PC-9 (cell line): ENCODE results near the gene CNRIP1. TPM values are rescaled to one million over a fixed set of nuclear protein-coding genes. Genes with fewer than 3 reads are reported as not detected.

Experiments
- BruUV-seq: library from RNA; stranded (reverse); fragments of 400-500 nt; replicated peaks from 2 replicates; lab custom pipeline; 2021; lab: Mats Ljungman, UMichigan
- CTCF ChIA-PET: fragments of 300-600 bp; sonication (Branson Sonifier 250); formaldehyde crosslinking; loops from one replicate; lab custom pipeline; 2022; ENCODE audit warnings: antibody characterized with exemption; lab: Charles Lee
- POLR2A ChIA-PET: fragments of 300-600 bp; sonication (Branson Sonifier 250); formaldehyde crosslinking; loops from one replicate; lab custom pipeline; 2022; ENCODE audit warnings: antibody characterized with exemption; ENCODE audit not compliant: unreplicated experiment; lab: Charles Lee
- DNase-seq, 2 experiments: peaks; one replicate each; pipeline versions ENCODE4 v3.0.0 to v3.0.0-alpha.2; 2015 to 2022; ENCODE audit warnings: mixed read lengths in 1 of 2
- H2AFZ ChIP-seq: fragments of 200-600 bp; sonication (generic); 2 replicates; pipeline ENCODE4 v1.8.1; 2017; ENCODE audit warnings: antibody characterized with exemption
- H3F3A ChIP-seq: fragments of 200-600 bp; sonication (generic); 2 replicates; pipeline ENCODE4 v1.8.1; 2017; ENCODE audit warnings: antibody characterized with exemption, mild to moderate bottlenecking, low read depth; ENCODE audit not compliant: insufficient read depth
- H3K27ac ChIP-seq: fragments of 200-600 bp; sonication (generic); 2 replicates; pipeline ENCODE4 v1.6.1; 2016; ENCODE audit warnings: mixed run types
- H3K27me3 ChIP-seq: fragments of 200-600 bp; sonication (generic); 2 replicates; pipeline ENCODE4 v1.6.1; 2016; ENCODE audit warnings: low read depth, mixed run types; ENCODE audit not compliant: insufficient read depth
- H3K36me3 ChIP-seq: fragments of 200-600 bp; sonication (generic); 2 replicates; pipeline ENCODE4 v1.6.1; 2016; ENCODE audit warnings: low read depth, mixed run types
- H3K4me1 ChIP-seq: fragments of 200-600 bp; sonication (generic); replicated peaks from 2 replicates; pipeline ENCODE4 v1.6.1; 2016; ENCODE audit warnings: mixed run types; ENCODE audit not compliant: insufficient read depth
- H3K4me2 ChIP-seq: fragments of 200-600 bp; sonication (generic); 2 replicates; pipeline ENCODE4 v1.6.1; 2017; ENCODE audit warnings: mixed run types
- H3K4me3 ChIP-seq: fragments of 200-600 bp; sonication (generic); 2 replicates; pipeline ENCODE4 v1.6.1; 2016; ENCODE audit warnings: mixed run types
- H3K79me2 ChIP-seq: fragments of 200-600 bp; sonication (generic); 2 replicates; pipeline ENCODE4 v1.6.1; 2017; ENCODE audit warnings: low read depth, mixed run types
- H3K9me2 ChIP-seq: fragments of 200-600 bp; sonication (generic); 2 replicates; pipeline ENCODE4 v1.8.1; 2017; ENCODE audit warnings: mild to moderate bottlenecking; ENCODE audit not compliant: insufficient read depth
- H3K9me3 ChIP-seq: fragments of 200-600 bp; sonication (generic); 2 replicates; pipeline ENCODE4 v1.8.1; 2016; ENCODE audit warnings: low read depth; ENCODE audit not compliant: insufficient read depth
- H4K20me1 ChIP-seq: fragments of 200-600 bp; sonication (generic); 2 replicates; pipeline ENCODE4 v1.8.1; 2017; ENCODE audit not compliant: insufficient read depth
- EZH2 ChIP-seq: fragments of 200-600 bp; sonication (generic); IDR thresholded peaks from 2 replicates; pipeline ENCODE4 v1.8.0; 2017; ENCODE audit warnings: antibody characterized with exemption, low read depth
- intact Hi-C: fragments of 100-400 bp; cut with micrococcal nuclease; formaldehyde crosslinking; loops from one replicate; pipeline ENCODE4 v1.10.0; 2022; ENCODE audit not compliant: unreplicated experiment
- total RNA-seq: library from RNA; stranded (reverse); gene quantifications from 2 replicates; pipeline ENCODE4 v1.2.3, GENCODE V29; 2021
- TF ChIP-seq, protein P1 (sequence below): fragments of 200-600 bp; sonication (generic); conservative IDR thresholded peaks from 2 replicates; pipeline ENCODE4 v1.6.1; 2017; ENCODE audit warnings: mixed run types, antibody characterized with exemption, mild to moderate bottlenecking, moderate library complexity

The CNRIP1 gene
- total RNA-seq, 1 experiment from 2014 or later = not detected

DNA sequence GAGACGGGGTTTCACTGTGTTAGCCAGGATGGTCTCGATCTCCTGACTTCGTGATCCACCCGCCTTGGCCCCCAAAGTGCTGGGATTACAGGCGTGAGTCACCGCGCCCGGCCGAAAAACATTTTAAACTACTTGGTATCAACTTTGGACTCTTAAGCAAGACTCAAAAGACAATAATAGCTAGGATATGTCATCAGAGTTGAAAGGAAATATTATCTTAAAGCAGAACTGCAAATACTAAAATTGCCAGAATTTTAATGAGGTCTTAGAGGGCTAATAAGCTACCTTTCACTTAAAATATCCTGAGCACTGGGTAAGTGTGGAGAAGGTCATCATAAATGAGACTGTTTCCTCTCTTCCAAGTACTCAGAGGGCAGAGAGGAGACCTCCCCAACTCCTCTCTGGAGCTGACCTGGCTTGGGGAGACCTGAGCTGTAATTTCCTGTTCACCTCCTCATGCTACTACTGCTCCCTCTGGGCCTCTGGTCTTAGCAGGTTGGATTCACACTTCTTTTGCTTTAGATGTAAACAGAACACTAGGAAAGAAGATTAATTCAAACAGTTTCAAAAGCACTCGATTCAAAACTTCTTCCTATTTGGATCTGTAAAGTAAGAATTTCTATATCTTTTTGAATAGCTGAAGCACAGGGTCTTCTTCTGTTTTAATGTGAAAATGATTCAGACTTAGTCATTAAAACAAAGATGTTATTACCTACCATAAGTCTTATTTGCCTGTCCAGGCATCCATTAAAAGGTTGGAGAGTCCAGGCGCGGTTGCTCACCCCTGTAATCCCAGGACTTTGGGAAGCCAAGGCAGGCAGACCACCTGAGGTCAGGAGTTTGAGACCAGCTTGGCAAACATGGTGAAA is 16.5 kb downstream of the CNRIP1 start:
- ChIA-PET CTCF (no interaction called here), POLR2A (no interaction called here)
- Histone ChIP-seq H3K79me2 (no peaks in the 10 kb centered on the region), H3F3A (0 out of 2 replicates have a peak, but pooled peaks cover 3% of the 10 kb centered on the region), H3K4me2 (no peak overlapping the region), H3K4me1 (no peaks in the 10 kb centered on the region), H3K36me3 (no peaks in the 10 kb centered on the region), H3K9me3 (no peaks in the 10 kb centered on the region), H4K20me1 (no peaks in the 10 kb centered on the region), H3K27ac (no peak overlapping the region), H2AFZ (no peak overlapping the region), H3K27me3 (no peaks in the 10 kb centered on the region), H3K9me2 (no peaks in the 10 kb centered on the region), H3K4me3 (no peak overlapping the region)
- no peak for TF ChIP-seq EZH2
- TF ChIP-seq, protein P1, sequence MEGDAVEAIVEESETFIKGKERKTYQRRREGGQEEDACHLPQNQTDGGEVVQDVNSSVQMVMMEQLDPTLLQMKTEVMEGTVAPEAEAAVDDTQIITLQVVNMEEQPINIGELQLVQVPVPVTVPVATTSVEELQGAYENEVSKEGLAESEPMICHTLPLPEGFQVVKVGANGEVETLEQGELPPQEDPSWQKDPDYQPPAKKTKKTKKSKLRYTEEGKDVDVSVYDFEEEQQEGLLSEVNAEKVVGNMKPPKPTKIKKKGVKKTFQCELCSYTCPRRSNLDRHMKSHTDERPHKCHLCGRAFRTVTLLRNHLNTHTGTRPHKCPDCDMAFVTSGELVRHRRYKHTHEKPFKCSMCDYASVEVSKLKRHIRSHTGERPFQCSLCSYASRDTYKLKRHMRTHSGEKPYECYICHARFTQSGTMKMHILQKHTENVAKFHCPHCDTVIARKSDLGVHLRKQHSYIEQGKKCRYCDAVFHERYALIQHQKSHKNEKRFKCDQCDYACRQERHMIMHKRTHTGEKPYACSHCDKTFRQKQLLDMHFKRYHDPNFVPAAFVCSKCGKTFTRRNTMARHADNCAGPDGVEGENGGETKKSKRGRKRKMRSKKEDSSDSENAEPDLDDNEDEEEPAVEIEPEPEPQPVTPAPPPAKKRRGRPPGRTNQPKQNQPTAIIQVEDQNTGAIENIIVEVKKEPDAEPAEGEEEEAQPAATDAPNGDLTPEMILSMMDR = no peak
- BruUV-seq = no TSS peak
- intact Hi-C loops = no loop called here
- DNase-seq = no peak

DNA sequence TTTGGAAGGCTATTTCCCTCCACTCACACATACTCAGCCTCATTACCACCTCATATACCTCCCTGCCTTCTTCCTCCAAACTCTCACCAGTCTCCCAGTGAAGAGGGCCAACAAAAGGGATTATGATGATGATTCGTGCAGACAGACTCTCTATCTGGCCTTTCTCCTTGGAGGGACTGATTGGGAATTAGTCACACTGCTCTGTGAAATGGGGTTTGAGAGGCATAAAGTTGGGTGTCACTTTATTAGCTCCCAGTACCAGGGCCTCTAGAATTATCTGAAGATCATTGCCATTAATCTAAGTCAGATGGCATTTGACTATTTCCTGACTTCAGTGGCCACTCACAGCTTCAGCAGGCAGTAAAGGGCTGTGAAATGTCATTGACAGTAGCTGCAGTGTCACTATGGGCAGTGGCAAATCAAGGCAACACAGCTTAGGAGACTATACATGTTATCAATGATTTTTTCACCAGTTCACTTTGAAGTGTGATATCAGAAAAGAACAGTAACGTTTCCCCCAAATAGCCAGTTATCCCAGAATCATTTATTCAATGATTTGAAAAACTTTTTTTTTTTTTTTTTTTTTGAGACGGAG is 17.4 kb downstream of the CNRIP1 start:
- DNase-seq = no peak
- Histone ChIP-seq H4K20me1 (no peaks in the 10 kb centered on the region), H3K9me3 (no peaks in the 10 kb centered on the region), H3K4me3 (no peak overlapping the region), H3K36me3 (no peaks in the 10 kb centered on the region), H3F3A (0 out of 2 replicates have a peak, but pooled peaks cover 3% of the 10 kb centered on the region), H3K79me2 (no peaks in the 10 kb centered on the region), H3K9me2 (no peaks in the 10 kb centered on the region), H2AFZ (no peak overlapping the region), H3K4me2 (no peak overlapping the region), H3K27ac (no peak overlapping the region), H3K27me3 (no peaks in the 10 kb centered on the region), H3K4me1 (no peaks in the 10 kb centered on the region)
- CTCF ChIA-PET = no interaction called here
- intact Hi-C loops = no loop called here
- TF ChIP-seq, protein P1 = no peak
- no peak for TF ChIP-seq EZH2
- POLR2A ChIA-PET = no interaction called here
- no TSS peak for BruUV-seq

DNA sequence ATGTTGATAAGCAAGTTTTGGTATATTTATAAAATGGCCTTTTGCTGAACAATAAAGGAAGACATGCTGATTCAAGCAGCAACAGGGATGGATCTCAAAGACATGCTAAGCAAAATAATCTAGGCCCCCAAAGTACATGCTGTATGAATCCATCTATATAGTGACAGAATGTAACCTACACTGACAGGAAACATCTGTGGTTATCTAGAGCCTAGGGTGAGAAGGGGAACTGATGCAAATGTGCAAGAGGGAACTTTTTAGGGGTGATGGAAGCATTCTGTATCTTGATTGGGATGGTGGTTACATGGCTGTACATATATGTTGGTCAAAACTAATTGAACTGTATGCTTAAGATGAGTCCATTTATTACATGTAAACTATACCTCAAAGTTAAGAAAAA is 24.2 kb downstream of the CNRIP1 start:
- H3K4me2 ChIP-seq = no peak overlapping the region
- no peak overlapping the region for H3K27ac ChIP-seq
- no peaks in the 10 kb centered on the region for H3K9me2 ChIP-seq
- TF ChIP-seq EZH2 = no peak
- TF ChIP-seq, protein P1 = no peak
- H3K4me3 ChIP-seq = no peak overlapping the region
- H3K36me3 ChIP-seq = no peaks in the 10 kb centered on the region
- H2AFZ ChIP-seq = no peak overlapping the region
- no peaks in the 10 kb centered on the region for H3K4me1 ChIP-seq
- ChIA-PET CTCF (no interaction called here), POLR2A (no interaction called here)
- DNase-seq = no peak
- H3K9me3 ChIP-seq = no peaks in the 10 kb centered on the region
- no peaks in the 10 kb centered on the region for H3F3A ChIP-seq
- H3K79me2 ChIP-seq = no peaks in the 10 kb centered on the region
- no peaks in the 10 kb centered on the region for H3K27me3 ChIP-seq
- H4K20me1 ChIP-seq = no peaks in the 10 kb centered on the region
- intact Hi-C loops = no loop called here
- no TSS peak for BruUV-seq
